ENCODE data around the gene RNF222.
"Not testable (repeated sequence)": the region's sequence is repeated elsewhere in the genome, so short reads cannot be mapped to it uniquely, and the experiment has no call there.

Gene RNF222

GRCh38 chr17:8382052-8382879 lies 15.4 kb downstream of the RNF222 start:
- peak overlapping the region; percentile 87 for H3K27ac ChIP-seq
- H3K9ac ChIP-seq (ENCODE audit: insufficient read length): peak overlapping the region; percentile 98
- peak overlapping the region; percentile 88 for H3K4me3 ChIP-seq
- peaks cover 51% of the 10 kb centered on the region for H3K36me3 ChIP-seq (ENCODE audit: insufficient read depth, low read length)
- no peaks in the 10 kb centered on the region for H3K9me3 ChIP-seq (ENCODE audit: low read depth, low read length)
- TF ChIP-seq POLR2AphosphoS5 (IDR thresholded peaks at IDR 0.05; ENCODE audit: borderline replicate concordance, low read depth, low read length) (no peak), FOXP2 (optimal IDR thresholded peaks at IDR 0.05; ENCODE audit: control extremely low read depth, extremely low read length, insufficient read depth) (no peak), EZH2 (IDR thresholded peaks at IDR 0.05) (no peak)
- no peak for DNase-seq (ENCODE audit: low read depth, low spot score)

DNA sequence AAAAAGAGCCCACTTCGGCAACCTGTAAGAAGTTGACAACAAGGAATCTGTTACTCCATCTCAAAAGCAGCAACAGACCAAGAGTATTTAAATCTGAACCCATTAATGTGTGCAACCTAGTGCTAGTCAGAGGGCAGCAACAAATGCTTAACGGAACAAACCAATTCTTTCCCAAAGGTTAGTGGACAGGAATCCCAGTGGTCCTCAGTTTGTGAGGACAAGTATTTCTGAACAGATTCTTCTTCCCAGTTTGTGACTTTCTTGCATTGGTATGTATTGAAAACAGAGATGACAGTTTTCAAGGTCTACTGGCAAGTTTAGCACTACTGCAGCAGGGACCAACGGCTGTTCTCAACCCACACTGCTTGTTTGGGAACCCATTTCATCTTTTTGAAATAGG lies 17.6 kb downstream of the RNF222 start:
- peak overlapping the region; percentile 88 for H3K4me3 ChIP-seq
- H3K27ac ChIP-seq: peak overlapping the region; percentile 87
- DNase-seq (ENCODE audit: low read depth, low spot score): no peak
- peak overlapping the region; percentile 59 for H3K9ac ChIP-seq (ENCODE audit: insufficient read length)
- no peaks in the 10 kb centered on the region for H3K9me3 ChIP-seq (ENCODE audit: low read depth, low read length)
- no peak for TF ChIP-seq EZH2 (IDR thresholded peaks at IDR 0.05)
- no peak for TF ChIP-seq FOXP2 (optimal IDR thresholded peaks at IDR 0.05; ENCODE audit: control extremely low read depth, extremely low read length, insufficient read depth)
- no peak for TF ChIP-seq POLR2AphosphoS5 (IDR thresholded peaks at IDR 0.05; ENCODE audit: borderline replicate concordance, low read depth, low read length)
- H3K36me3 ChIP-seq (ENCODE audit: insufficient read depth, low read length): peaks cover 57% of the 10 kb centered on the region

DNA sequence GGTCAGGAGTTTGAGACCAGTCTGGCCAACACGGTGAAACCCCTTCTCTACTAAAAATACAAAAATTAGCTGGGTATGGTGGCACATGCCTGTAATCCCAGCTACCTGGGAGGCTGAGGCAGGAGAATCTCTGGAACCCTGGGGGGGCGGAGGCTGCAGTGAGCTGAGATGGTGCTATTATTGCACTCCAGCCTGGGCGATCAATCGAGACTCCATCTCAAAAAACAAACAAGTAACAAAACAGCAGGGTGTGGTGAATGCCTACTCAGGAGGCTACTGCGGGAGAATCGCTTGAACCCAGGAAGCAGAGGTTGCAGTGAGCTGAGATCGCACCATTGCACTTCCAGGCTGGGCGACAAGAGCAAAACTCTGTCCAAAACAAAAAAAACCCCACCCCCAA lies 19.5 kb downstream of the RNF222 start:
- not testable (repeated sequence) for H3K9ac ChIP-seq (ENCODE audit: insufficient read length)
- H3K36me3 ChIP-seq (ENCODE audit: insufficient read depth, low read length): peaks cover 57% of the 10 kb centered on the region

DNA sequence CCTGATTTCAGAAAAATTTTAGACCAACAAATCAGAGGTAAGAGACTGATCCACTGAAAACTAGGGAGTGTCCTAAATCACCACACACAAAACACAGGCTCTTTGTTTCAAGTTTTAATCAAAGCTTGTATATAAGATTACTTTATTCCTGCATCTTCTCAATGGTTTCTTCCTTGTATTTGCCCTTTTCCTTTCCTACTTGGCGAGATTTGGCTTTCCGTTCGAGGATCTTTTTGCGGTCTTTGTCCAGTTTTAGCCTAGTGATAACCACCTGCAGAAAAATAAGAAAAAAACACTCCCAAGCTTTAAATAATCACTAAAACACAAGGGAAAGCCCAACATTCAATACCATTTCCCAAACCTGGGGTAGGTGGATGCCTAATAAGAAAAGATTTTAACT lies 20.2 kb downstream of the RNF222 start:
- Histone ChIP-seq H3K36me3 (ENCODE audit: insufficient read depth, low read length) (peaks cover 57% of the 10 kb centered on the region), H3K9me3 (ENCODE audit: low read depth, low read length) (no peaks in the 10 kb centered on the region), H3K27ac (peak overlapping the region; percentile 90), H3K4me3 (peak overlapping the region; percentile 82; the same call in 1 of the 2 replicates), H3K9ac (ENCODE audit: insufficient read length) (peak overlapping the region; percentile 57)
- TF ChIP-seq POLR2AphosphoS5 (IDR thresholded peaks at IDR 0.05; ENCODE audit: borderline replicate concordance, low read depth, low read length) (no peak), EZH2 (IDR thresholded peaks at IDR 0.05) (no peak), FOXP2 (optimal IDR thresholded peaks at IDR 0.05; ENCODE audit: control extremely low read depth, extremely low read length, insufficient read depth) (no peak)
- no peak for DNase-seq (ENCODE audit: low read depth, low spot score)

More for the DNA sequence above, 19.5 kb downstream of the RNF222 start:
- not testable (repeated sequence) for H3K4me3 ChIP-seq; DNase-seq (ENCODE audit: low read depth, low spot score); H3K9me3 ChIP-seq (ENCODE audit: low read depth, low read length)
- peak overlapping the region; percentile 90 for H3K27ac ChIP-seq

DNA sequence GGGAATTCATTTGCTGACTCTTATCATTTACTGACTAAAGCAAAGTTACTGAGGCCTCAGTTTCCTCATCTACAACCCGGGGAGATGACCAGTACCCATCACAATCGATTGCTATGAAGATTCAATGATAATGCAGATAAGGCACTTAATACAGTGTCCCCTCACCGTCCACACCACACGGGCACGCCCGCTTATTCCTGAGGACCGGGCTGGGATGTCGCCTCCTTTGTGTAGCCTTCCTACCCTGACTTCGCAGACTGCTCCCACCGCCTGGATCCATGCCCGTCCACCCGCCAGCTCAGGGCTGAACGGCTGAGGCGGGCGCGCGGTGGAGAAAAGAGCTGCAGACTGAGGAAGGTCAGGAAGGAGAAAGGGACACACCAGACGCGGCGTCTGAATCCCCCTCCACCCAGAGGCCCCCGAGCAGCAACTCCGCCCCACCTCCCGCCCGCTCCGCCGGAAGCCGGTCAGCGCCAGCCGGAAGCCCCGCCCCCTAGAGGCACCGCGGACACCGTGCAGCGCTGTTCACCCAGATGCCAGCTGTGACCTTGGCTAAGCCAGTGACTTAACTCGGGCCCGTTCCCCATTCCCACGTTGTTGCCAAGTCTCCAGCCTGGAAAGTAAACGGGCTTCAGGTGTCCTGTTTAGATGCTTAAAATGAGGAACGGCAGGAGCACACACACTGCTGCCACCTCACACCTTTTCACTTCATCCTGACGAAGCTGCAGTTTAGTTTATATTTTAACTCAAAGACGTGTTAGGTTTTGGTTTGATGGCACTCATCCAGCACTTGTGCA lies 21.2 kb downstream of the RNF222 start, which contains the start of gene KRABD2:
Gene KRABD2 (minus strand): TSS at position 434 of the 797 bp plus-strand sequence.
- peak within 1 kb of the TSS; percentile 90 for H3K27ac ChIP-seq
- H3K9ac ChIP-seq (ENCODE audit: insufficient read length): peak within 1 kb of the TSS; percentile 86
- H3K36me3 ChIP-seq (ENCODE audit: insufficient read depth, low read length): peaks cover 48% of the 10 kb centered on the region
- no peaks in the 10 kb centered on the region for H3K9me3 ChIP-seq (ENCODE audit: low read depth, low read length)
- no peak for DNase-seq (ENCODE audit: low read depth, low spot score)
- peak; percentile 92 for TF ChIP-seq POLR2AphosphoS5 (IDR thresholded peaks at IDR 0.05; ENCODE audit: borderline replicate concordance, low read depth, low read length)
- TF ChIP-seq EZH2 (IDR thresholded peaks at IDR 0.05): no peak
- no peak for TF ChIP-seq FOXP2 (optimal IDR thresholded peaks at IDR 0.05; ENCODE audit: control extremely low read depth, extremely low read length, insufficient read depth)
- H3K4me3 ChIP-seq: peak within 1 kb of the TSS; percentile 82

GRCh38 chr17:8375738-8376259 lies 21.8 kb downstream of the RNF222 start:
- peak overlapping the region; percentile 86 for H3K9ac ChIP-seq (ENCODE audit: insufficient read length)
- 0 out of 2 replicates have a peak overlapping the region, but pooled peaks have one; percentile 67 for H3K27ac ChIP-seq
- peak overlapping the region; percentile 82 for H3K4me3 ChIP-seq
- H3K36me3 ChIP-seq (ENCODE audit: insufficient read depth, low read length): peaks cover 42% of the 10 kb centered on the region
- no peak for DNase-seq (ENCODE audit: low read depth, low spot score)
- TF ChIP-seq POLR2AphosphoS5 (IDR thresholded peaks at IDR 0.05; ENCODE audit: borderline replicate concordance, low read depth, low read length) (no peak), EZH2 (IDR thresholded peaks at IDR 0.05) (no peak), FOXP2 (optimal IDR thresholded peaks at IDR 0.05; ENCODE audit: control extremely low read depth, extremely low read length, insufficient read depth) (no peak)
- no peaks in the 10 kb centered on the region for H3K9me3 ChIP-seq (ENCODE audit: low read depth, low read length)

DNA sequence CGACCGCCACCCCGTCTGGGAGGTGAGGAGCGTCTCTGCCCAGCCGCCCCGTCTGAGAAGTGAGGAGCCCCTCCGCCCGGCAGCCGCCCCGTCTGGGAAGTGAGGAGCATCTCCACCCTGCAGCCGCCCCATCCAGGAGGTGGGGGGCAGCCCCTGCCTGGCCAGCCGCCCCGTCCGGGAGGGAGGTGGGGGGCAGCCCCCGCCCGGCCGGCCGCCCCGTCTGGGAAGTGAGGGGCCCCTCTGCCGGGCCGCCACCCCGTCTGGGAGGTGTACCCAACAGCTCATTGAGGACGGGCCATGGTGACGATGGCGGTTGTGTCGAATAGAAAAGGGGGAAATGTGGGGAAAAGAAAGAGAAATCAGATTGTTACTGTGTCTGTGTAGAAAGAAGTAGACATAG lies 23.8 kb downstream of the RNF222 start:
- not testable (repeated sequence) for DNase-seq (ENCODE audit: low read depth, low spot score); H3K9me3 ChIP-seq (ENCODE audit: low read depth, low read length); H3K27ac ChIP-seq; H3K9ac ChIP-seq (ENCODE audit: insufficient read length); H3K4me3 ChIP-seq
- H3K36me3 ChIP-seq (ENCODE audit: insufficient read depth, low read length): peaks cover 33% of the 10 kb centered on the region

GRCh38 chr17:8372422-8372821 lies 25.2 kb downstream of the RNF222 start:
- H3K36me3 ChIP-seq (ENCODE audit: insufficient read depth, low read length): peaks cover 21% of the 10 kb centered on the region
- TF ChIP-seq EZH2 (IDR thresholded peaks at IDR 0.05): no peak
- TF ChIP-seq FOXP2 (optimal IDR thresholded peaks at IDR 0.05; ENCODE audit: control extremely low read depth, extremely low read length, insufficient read depth): no peak
- TF ChIP-seq POLR2AphosphoS5 (IDR thresholded peaks at IDR 0.05; ENCODE audit: borderline replicate concordance, low read depth, low read length): no peak
- DNase-seq (ENCODE audit: low read depth, low spot score): no peak

More at GRCh38 chr17:8372422-8372821, 25.2 kb downstream of the RNF222 start:
- H3K9ac ChIP-seq (ENCODE audit: insufficient read length): no peak overlapping the region
- H3K9me3 ChIP-seq (ENCODE audit: low read depth, low read length): no peaks in the 10 kb centered on the region
- H3K4me3 ChIP-seq: no peak overlapping the region
- H3K27ac ChIP-seq: no peak overlapping the region
